HG03558 (cell line): Measurements from ENCODE around the gene BSDC1.
"Not testable (repeated sequence)": the region's sequence is repeated elsewhere in the genome, so short reads cannot be mapped to it uniquely, and the experiment has no call there.

Source experiments
- ATAC-seq: cut with Tn5 transposase; IDR thresholded peaks from one replicate; pipeline ENCODE4 v1.9.1; 2021; ENCODE audit warnings: moderate number of reproducible peaks; ENCODE audit not compliant: unreplicated experiment; ENCODE audit errors: extremely low read depth

The BSDC1 gene

DNA sequence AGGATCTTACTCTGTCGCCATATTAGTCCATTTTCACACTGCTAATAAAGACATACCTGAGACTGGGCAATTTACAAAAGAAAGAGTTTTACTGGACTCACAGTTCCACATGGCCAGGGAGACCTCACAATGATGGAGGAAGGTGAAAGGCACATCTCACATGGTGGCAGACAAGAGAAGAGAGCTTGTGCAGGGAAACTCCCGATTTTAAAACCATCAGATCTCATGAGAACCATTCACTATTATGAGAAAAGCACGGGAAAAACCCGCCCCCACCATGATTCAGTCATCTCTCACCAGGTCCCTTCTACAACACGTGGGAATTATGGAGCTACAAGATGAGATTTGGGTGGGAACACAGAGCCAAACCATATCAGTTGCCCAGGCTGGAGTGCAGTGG, 2.3 kb upstream of the BSDC1 start:
- not testable (repeated sequence) for ATAC-seq

DNA sequence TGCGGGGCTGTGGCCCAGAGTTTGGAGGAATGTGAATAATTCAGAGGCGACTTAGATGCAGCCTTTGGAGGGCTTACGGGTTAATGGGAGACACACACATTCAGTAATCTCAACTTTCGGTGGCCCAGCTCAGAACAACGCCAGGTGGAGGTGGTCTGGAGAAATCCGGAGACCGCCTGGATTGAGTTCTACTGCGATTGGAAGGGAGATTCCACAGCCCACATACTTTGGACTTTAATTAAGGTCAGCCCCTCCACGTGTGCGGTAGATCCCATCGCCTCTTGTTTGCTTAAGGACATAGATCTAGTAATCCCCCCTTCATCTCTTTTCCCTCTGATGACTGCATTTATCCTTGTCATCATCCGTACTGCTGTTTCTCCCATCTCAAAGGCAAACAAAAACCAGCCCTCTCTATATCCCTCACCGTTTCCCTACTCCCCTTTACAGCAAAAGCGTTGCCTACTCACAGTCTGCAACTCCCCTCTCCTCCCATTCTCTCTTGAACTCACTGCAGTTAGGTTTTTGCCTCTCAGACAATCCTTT, 720 bp upstream of the BSDC1 start:
- no peak for ATAC-seq

DNA sequence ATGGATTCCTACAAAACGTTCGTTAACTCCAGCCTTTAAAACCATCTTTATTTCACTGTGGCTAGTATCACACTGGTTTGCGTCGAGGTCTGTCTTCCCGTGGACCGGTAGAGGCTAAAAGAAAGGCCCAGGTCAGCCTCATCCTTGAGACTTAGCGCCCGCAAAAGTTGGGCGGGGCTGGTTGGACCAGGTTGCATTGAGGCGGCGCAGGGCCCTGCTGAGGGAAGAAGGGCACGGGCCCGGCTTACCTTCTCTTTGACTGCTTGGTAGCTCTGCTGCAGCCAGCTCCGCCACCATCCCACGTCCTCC, 455 bp downstream of the BSDC1 start:
- ATAC-seq, result no peak

DNA sequence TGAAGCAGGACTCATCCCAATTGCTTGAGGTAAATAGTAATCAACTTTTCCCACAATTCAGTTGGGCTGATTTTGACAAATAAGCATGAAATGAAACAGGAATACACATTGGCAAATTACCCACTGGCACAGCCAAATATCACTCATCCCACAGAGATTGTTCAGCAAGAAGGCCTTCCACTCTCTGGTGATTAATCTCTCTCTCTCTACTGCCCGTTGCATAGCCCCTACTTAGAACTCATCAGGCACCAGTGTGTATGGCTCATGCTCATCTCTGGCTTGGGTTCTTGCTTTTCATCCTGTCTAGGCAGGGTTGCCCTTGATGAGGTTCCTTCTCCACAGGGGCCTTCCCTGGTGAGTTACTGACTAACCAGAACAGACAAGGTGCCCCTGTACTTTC, 1.1 kb downstream of the BSDC1 start:
- ATAC-seq, result no peak

DNA sequence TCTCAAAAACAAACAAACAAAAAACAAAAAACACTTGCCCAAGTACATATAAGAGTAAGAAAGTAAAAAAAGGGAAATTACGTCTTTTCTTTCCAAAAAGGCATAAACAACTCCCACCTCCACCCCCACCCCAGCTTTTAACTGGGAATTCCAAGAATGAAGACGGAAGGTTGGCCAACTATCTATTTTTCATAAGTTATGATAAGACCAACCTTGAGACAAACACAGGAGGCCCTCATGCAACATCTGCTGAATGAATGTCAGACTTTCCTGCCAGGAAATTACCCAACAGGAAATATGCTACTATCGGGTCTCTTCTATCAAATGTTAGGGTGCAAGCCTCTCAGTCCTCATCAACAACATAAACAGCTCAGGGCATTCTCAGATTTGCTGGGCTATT, 1.9 kb downstream of the BSDC1 start:
- no peak for ATAC-seq

DNA sequence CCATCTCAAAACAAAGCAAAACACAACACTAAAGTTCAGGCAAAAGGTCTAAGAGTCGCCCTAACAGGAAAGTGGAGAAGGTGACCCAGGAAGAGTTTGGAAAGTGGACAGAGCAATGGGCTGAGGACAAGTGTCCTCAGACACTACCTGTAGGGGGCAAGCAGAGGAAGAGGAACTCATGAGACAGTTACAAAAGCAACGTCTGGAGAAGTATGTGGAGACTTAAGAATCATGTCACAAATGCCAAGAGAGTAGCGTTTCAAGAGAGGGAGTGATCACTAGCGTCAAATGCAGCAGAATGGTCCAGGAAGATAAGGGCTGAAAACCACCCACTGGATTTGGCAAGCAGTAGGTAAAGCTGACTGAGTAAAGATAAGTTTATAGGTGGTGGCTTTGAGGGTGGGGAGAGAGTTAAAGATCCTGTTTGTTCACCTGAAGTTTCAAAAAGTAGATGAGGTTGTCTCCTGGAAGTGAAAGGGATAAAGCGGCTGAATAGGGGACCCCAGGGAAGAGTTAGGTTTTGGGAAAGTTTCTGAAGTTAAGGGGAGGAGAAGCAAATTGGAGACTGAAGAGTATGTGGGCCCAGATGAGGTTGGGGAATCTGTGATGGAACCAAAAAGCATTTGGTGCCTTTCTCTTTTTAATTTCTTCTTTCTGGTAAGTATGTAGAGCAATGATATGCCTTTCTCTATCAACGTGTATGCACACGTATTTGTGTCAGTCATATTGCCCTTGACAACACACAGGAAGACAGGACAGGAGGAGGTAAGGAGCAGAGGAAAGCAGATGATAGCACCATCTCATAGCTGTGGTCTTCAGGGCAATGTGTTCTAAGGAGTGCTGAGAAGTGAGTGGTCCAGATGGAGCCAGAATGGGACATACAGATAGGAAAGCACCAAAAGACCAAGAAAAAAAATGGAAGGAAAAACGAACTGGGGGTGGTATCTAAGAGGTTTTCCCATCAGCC, 3.1 kb downstream of the BSDC1 start:
- ATAC-seq, result no peak

DNA sequence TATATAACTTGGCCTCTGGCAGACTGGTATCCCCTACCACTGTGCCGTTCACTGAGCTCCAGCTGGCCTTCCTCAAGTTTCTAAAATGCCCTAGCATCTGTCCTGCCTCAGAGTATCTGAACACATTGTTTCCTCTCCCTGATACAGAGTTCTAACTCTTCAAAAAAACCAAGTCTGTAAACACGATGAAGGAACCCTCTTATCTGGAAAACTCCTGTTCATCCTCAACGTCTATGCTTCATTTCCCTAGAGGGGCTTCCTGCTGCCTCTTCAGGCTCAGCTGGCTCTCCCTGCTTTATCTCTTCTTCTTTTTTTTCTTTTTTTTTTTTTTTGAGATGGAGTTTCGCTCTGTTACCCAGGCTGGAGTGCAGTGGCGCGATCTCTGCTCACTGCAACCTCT, 5.6 kb downstream of the BSDC1 start:
- no peak for ATAC-seq

DNA sequence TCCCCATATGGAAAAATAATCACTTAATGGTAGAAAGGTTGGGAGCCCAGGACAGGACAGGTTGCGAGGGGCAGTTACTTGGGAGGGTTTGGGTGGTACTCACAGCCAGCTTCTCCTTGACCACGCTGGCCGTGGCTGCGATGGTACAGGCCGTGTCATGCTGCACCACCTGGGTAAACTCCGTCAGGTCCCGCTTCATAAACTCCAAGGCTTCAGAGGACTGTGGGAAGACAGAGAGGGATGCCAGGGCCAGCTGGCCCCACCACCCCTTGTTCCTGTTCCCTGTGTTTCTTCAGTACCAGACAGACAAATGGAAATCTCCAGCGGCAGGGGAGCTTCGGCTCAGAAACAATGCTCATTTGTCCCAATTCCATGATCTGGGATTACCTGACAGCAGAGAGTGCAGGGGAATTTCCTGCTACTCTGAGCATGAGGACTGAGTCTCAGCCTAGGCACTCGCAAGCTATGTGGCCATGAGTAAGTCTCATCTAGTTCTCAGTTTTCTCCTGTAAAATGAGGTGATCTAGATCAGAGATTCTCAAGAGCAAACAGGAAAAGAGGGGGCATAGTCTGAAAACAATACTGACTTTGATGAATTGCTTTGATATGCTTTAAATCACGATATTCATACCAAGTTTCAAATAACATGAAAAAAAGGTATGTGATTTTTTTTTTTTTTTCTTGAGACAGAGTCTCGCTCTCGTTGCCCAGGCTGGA, 7.4 kb downstream of the BSDC1 start:
- no peak for ATAC-seq

DNA sequence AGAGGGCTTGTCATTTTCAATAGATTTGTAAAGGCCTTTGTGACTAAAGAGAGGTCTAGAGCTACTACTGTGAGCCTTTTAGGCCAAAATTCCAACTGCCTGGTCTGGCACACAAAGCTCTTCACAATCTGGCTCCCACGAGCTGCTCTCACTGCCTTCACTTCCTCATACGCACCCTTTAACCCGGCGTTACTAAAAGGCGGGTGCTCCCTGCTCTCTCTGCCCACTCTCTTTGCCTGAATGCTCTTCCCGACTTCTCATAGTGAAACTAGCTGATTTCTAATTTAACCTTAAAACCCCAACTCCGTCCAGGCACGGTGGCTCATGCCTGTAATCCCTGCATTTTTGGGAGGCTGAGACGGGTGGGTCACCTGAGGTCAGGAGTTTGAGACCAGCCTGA, 14.2 kb downstream of the BSDC1 start:
- no peak for ATAC-seq

DNA sequence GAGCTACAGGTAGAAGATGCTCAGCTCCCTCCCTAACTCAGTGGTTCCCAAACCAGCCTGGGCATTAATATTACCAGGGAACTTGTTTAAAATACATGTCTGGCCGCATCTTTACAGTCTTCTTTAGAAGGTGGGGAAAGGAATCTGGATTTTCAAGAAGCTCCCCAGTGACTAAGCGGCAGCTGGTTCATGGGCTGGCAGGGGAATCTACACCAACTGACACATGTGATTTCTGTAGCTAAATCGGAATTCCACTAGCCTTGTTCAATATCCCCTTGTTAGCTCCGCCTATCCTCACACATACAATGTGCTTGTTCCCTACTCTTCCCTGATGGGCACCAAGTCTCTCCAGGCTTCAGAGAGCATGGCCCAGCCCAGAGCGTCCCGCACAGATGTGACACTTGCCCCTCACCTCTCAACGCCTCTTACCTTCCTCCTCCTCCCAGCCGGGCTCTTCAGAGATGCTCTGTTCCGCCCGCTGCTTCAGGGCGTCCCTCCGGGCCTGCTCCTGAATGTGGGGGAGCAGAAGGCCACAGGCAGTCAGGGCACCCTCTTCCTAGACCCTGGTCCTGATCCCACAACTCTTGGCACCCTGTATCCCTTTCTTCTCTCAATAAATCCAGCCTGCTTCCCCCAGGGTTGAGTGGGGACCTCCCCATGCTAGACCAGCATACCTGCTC, 16.6 kb downstream of the BSDC1 start:
- no peak for ATAC-seq

DNA sequence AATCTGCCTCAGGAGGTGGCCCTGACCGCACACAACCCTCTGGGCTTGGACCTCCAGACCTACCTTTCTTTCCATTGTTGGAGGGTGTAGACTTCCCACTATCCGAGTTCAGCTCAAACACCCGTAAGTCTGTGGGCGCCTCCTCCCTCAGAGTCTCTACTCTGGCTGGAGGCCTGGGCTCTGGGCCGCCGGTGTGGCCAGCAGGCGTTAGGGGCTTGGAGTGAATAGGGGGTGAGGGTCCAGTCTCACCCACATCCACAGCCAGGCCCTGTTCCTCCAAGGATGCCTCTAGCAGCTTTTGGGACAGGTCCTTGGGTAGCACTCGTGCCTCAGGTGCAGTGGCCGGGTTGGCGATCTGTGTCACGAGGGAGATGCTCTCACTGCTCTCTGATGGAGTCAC, 18.0 kb downstream of the BSDC1 start:
- no peak for ATAC-seq

DNA sequence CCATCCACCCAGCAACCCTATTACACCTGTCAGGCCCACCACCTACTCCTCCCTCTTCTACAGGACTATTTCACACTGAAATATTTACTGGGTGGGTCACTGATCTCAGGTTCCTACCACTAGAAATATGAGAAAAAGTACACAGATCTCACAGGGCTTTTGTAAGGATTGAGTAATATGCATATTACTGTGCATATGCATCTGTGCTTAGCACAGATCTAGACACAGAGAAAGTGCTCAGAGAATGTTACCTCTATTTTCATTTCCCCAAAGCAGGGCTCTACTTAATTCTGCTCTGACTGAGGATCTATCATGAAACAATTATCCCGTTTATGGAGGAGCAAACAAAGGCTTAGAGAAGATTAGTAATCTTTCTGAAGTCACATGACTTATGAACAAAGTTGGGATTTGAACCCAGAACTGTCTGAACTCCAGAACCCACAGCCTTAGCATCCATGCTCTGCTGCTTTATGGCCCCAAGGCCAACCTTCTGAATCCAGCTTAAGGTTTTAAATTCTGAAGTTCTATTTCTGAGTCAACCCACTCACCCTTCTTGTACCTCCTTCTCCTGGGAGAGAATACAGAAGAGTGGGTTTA, 20.1 kb downstream of the BSDC1 start:
- no peak for ATAC-seq

DNA sequence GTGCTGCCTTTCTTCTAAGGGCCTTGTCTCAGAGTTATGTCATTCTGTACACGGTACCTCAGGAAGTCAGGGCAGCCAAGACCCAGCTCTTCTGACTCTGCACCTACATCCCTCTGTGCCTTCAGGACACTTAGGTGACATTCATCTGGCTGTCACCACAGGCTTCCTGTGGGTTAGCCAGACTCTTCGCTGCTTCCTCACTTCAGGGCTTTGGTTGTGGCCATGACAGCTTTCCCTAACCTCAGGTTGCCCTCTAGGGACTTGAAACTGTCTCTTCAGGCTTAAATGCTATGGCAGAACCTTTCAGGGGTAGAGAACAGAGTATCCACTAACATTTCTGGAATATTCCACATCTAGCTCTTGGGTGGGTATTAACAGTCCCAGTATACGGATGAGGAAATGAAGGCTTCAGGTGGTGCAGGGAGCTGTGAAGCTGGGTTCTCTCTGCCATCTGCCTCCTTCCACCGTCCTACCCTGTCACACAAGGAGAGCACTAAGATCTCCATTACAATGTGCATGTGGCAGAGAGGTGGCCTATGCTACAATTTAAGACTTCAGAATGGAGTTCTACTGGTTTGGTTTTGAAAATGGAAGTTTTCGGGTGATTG, 22.0 kb downstream of the BSDC1 start:
- ATAC-seq, result no peak

DNA sequence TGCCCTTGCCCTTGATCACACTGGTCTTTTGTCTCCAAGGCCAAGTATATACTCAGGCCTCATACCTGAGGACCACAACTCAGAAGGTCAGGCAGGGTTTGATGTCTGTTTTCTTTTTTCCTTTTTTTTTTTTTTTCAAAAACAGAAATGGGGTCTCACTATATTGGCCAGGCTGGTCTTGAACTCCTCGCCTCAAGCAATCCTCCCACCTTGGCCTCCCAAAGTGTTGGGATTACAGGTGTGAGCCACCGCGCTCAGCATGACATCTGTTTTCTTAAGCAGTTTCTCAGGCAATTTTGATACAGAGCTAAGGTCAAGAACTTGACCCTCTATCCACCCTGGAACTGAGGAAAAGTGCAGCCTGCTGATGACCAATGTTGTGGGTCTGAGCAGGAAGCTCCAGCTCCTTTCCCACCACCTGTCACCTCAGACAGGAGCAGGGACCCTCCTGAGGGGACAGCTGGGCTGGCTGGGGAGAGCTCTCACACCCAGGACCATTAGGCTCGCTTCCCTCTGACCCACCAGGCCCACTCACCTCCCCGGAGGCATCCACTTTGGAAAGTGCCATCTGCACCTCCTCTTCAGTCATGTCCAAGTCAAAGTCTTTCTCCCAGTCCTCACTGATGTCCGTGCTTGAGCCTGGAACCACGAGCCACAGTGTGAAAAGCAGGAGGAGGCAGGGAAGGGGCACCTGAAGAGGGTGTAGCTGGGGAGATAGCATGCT, 26.2 kb downstream of the BSDC1 start:
- no peak for ATAC-seq

DNA sequence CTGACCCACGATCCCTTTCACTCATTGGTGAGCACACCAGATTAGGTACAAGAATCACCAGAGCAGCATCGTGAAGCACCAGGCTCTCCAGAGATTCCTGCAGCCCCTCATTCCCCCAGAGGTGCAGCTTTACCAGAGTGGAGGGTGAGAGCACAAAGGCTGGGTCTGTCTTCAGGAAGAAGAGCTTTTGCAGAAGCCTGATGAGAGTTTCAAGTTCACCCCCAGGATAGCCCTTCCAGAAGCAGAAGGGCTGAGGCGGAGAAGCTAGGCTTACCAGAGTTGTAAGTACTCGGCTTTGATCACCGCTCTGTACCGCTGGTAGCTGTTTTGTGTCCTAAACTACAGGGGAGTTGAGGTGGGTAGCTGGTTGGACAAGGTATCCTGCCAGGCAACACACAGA, 28.8 kb downstream of the BSDC1 start:
- no peak for ATAC-seq

DNA sequence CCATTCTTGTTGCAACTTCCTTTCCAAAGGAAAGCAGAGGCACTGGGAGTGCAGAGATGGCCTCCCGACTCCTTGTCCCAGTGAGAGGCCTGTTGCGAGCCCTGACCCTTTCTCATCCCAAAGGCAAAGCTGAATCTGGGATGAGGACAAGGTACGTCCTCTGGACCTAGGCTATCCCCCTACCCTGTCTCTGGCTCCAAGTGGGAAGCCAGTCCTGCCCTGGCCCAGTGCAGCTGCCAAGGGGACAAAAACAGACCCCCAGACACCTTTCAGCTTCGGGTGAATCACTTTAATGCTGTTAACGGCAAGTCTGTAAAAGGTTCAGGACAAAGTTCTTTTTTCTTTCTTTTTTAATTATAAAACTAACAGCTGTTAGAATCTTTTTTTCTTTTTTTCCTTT, 29.4 kb downstream of the BSDC1 start:
- ATAC-seq, result no peak

DNA sequence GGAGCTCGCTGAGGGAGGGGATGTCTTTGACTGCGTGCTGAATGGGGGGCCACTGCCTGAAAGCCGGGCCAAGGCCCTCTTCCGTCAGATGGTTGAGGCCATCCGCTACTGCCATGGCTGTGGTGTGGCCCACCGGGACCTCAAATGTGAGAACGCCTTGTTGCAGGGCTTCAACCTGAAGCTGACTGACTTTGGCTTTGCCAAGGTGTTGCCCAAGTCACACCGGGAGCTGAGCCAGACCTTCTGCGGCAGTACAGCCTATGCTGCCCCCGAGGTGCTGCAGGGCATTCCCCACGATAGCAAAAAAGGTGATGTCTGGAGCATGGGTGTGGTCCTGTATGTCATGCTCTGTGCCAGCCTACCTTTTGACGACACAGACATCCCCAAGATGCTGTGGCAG, 30.5 kb downstream of the BSDC1 start:
- ATAC-seq, result no peak

DNA sequence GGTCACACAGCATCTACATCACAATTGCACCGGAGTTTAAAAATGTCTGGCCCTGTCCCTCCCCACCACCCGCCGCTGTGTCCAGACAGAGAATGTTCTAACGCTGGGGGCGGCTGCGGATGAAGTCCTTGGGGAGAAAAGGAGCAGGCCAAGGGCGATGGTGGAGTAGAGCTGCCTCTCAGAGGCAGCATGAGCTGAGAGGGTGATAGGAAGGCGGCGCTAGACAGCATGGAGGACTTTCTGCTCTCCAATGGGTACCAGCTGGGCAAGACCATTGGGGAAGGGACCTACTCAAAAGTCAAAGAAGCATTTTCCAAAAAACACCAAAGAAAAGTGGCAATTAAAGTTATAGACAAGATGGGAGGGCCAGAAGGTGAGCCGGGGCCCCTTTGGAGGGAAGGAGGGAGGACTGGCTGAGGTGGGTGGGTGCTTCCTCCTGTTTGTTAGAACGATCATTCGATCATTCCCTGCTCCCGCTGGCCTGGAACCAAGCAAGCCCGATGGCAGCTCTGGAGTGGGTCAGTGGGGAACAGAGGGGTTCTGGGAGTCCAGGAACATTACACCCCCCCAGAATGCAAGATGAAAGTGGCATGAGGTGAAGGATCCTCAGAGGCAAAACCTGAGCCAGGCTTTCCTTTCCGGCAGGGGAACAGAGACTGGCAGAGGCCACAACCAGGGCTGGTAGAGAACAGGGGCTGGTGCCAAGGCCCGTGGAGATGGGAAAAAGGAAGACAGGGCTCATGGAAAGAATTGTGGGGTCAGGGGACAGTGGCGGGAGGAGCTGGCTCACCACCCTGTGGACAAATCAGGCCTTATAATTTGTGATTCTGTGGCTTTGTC, 31.5 kb downstream of the BSDC1 start, which contains the start of the genes FAM229A and TSSK3:
TSS of gene FAM229A (minus strand) at position 12 of the 840 bp plus-strand sequence. CDS start 394 bp downstream, outside the sequence.
TSS of gene TSSK3 (plus strand) at position 66 of the 840 bp plus-strand sequence. CDS start at position 229, 163 bp downstream.
- no peak for ATAC-seq
